Fibroblast of pulmonary artery (primary cell): ENCODE results near the gene PAIP2.
"Not testable (repeated sequence)": the region's sequence is repeated elsewhere in the genome, so short reads cannot be mapped to it uniquely, and the experiment has no call there.

ENCODE experiments used
- DNase-seq: peaks from one replicate; pipeline ENCODE4 v3.0.0-alpha.2; 2010; ENCODE audit warnings: low read depth
- H3K4me3 ChIP-seq: replicated peaks from 2 replicates; pipeline ENCODE4 v1.5.1; 2011; ENCODE audit warnings: low read depth, mild to moderate bottlenecking, control low read depth, low read length, moderate library complexity
- CTCF ChIP-seq: IDR thresholded peaks from 2 replicates; pipeline ENCODE4 v1.5.1; 2011; ENCODE audit warnings: mild to moderate bottlenecking, control low read depth, low read length, inconsistent platforms; ENCODE audit errors: missing control alignments

PAIP2 gene

DNA sequence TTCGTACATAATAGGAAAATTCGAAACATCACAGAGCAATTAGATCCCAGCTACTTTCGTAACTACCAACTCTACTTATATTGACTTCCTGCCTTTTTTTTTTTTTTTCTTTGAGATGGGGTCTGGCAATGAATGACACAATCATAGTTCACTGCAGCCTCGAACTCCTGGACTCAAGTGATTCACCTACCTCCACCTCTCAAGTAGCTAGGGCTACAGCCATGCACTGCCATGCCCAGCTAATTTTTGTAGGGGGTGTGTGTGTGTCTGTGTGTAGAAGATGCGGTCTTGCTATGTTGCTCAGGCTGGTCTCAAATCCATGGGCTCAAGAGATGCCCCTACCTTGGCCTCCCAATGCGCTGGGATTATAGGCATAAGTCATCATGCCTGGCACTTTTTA is 5.8 kb upstream of the PAIP2 start:
- DNase-seq = no peak
- TF ChIP-seq CTCF = no peak
- H3K4me3 ChIP-seq = no peak overlapping the region

GRCh38 chr5:139340051-139340450 is 1.6 kb upstream of the PAIP2 start:
- no peak for DNase-seq
- no peak for TF ChIP-seq CTCF
- H3K4me3 ChIP-seq = no peak overlapping the region

- TF ChIP-seq CTCF = no peak
- DNase-seq = no peak
- H3K4me3 ChIP-seq = peak overlapping the region; percentile 100
Observed at GRCh38 chr5:139341187-139341688, 416 bp upstream of the PAIP2 start.

GRCh38 chr5:139342423-139342723 is 719 bp downstream of the PAIP2 start:
- peak overlapping the region; percentile 100 for H3K4me3 ChIP-seq
- TF ChIP-seq CTCF = no peak
- DNase-seq = no peak

DNA sequence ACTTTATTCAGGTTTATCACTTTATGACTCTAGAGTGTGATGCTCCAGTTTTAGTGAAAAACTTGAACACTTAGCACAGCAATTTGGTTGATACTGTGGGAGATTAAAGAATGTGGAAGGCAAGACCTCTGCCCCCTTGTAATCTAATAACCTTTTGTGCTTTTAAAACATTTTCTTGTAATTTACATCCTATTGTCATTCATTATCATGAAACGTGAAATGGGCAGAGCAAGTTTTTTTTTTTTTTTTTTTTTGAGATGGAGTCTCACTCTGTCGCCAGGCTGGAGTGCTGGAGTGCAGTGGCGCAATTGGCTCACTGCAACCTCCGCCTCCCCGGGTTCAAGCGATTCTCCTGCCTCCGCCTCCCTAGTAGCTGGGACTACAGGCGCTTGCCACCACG is 1.8 kb downstream of the PAIP2 start:
- TF ChIP-seq CTCF = no peak
- H3K4me3 ChIP-seq = peak overlapping the region; percentile 100
- DNase-seq = no peak

GRCh38 chr5:139344177-139344576 is 2.5 kb downstream of the PAIP2 start:
- DNase-seq = no peak
- no peak for TF ChIP-seq CTCF
- H3K4me3 ChIP-seq = peak overlapping the region; percentile 11

DNA sequence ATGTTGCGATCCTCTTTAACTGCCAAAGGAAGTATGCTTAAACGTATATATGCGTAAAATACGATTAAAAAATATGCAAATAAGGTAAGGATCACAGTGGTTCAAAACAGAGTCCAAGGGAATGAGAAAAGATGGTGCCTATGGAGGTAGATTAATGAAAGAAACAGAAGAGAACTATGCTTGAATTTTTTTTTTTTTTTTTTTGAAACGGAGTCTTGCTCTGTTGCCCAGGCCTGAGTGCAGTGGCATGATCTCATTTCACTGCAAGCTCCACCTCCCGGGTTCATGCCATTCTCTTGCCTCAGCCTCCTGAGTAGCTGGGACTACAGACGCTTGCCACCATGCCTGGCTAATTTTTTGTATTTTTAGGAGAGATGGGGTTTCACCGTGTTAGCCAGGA is 3.8 kb downstream of the PAIP2 start:
- DNase-seq, H3K4me3 ChIP-seq: not testable (repeated sequence)

- H3K4me3 ChIP-seq, DNase-seq: not testable (repeated sequence)
Observed at GRCh38 chr5:139347863-139348262, 6.2 kb downstream of the PAIP2 start.
